B cell (primary cell): ENCODE results near the gene OR13G1. TPM values are rescaled to one million over a fixed set of nuclear protein-coding genes. Genes with fewer than 3 reads are reported as not detected.

Experiments used
- ATAC-seq: fragments of 200-7000 bp; cut with Tn5 transposase; one replicate; pipeline ENCODE4 v1.10.0; 2021; ENCODE audit warnings: low read depth, mild to moderate bottlenecking, moderate number of reproducible peaks, moderate library complexity
- CTCF ChIA-PET: fragments of 350-600 bp; sonication (Branson Sonifier 250); formaldehyde crosslinking; loops from one replicate; lab custom pipeline; 2021; ENCODE audit warnings: antibody characterized with exemption, inconsistent platforms; lab: Charles Lee
- POLR2A ChIA-PET: fragments of 350-600 bp; sonication (Branson Sonifier 250); formaldehyde crosslinking; loops from one replicate; lab custom pipeline; 2021; ENCODE audit warnings: antibody characterized with exemption; lab: Charles Lee
- DNase-seq: peaks from one replicate; pipeline ENCODE4 v3.0.0; 2013
- H2AFZ ChIP-seq: 2 replicates; pipeline ENCODE4 v1.6.1; 2012; ENCODE audit warnings: mild to moderate bottlenecking, low read depth, low read length; ENCODE audit not compliant: insufficient read depth, poor library complexity, severe bottlenecking
- H3K27ac ChIP-seq, 2 donors: 1 replicate in 1 of 2; 2 replicates in 1 of 2; pipeline ENCODE4 v1.5.1; 2012 to 2013; ENCODE audit warnings: low read length in 2 of 2, mild to moderate bottlenecking in 2 of 2, moderate library complexity in 1 of 2
- H3K27me3 ChIP-seq, 4 experiments: fragments of 200-600 bp in 1 of 4; sonication (generic) in 1 of 4; replicated peaks in 1 of 4; 1 replicate in 2 of 4; 2 replicates in 2 of 4; pipeline versions ENCODE4 v1.6.1 to v1.7.0; 2013 to 2016; ENCODE audit warnings: low read length in 3 of 4, mild to moderate bottlenecking in 2 of 4, mixed read lengths in 1 of 4, moderate library complexity in 1 of 4; ENCODE audit not compliant: insufficient read depth in 4 of 4, control insufficient read depth in 3 of 4; ENCODE audit errors: control extremely low read depth in 1 of 4
- H3K36me3 ChIP-seq, 2 experiments: replicated peaks in 1 of 2; 1 replicate in 1 of 2; 2 replicates in 1 of 2; pipeline versions ENCODE4 v1.6.1 to v1.7.1; 2013; ENCODE audit warnings: low read length in 1 of 2; ENCODE audit not compliant: insufficient read depth in 2 of 2, control insufficient read depth in 1 of 2; ENCODE audit errors: control extremely low read depth in 1 of 2, extremely low read depth in 1 of 2
- H3K4me1 ChIP-seq, 2 donors: fragments of 200-600 bp in 1 of 2; sonication (generic) in 1 of 2; 1 replicate in 1 of 2; 2 replicates in 1 of 2; pipeline versions ENCODE4 v1.5.1 to v1.6.1; 2013 to 2017; ENCODE audit warnings: low read length in 2 of 2; ENCODE audit not compliant: control insufficient read depth in 2 of 2, insufficient read depth in 2 of 2
- H3K4me2 ChIP-seq: replicated peaks from 2 replicates; pipeline ENCODE3; 2012; ENCODE audit warnings: mild to moderate bottlenecking, low read depth, low read length; ENCODE audit not compliant: poor library complexity, severe bottlenecking
- H3K4me3 ChIP-seq, 5 experiments: fragments of 200-600 bp in 1 of 5; sonication (generic) in 1 of 5; 1 replicate in 3 of 5; 2 replicates in 2 of 5; pipeline versions ENCODE4 v1.5.1 to v1.7.0; 2011 to 2016; ENCODE audit warnings: low read length in 4 of 5, mild to moderate bottlenecking in 4 of 5, low read depth in 2 of 5, control low read depth in 1 of 5, moderate library complexity in 1 of 5; ENCODE audit not compliant: insufficient read depth in 1 of 5; ENCODE audit errors: control extremely low read depth in 1 of 5, extremely low read depth in 1 of 5
- H3K79me2 ChIP-seq: fragments of 200-600 bp; sonication (generic); one replicate; pipeline ENCODE4 v1.6.0; 2016; ENCODE audit warnings: low read length; ENCODE audit not compliant: control insufficient read depth, insufficient read depth
- H3K9ac ChIP-seq: fragments of 200-600 bp; sonication (generic); 2 replicates; pipeline ENCODE4 v1.6.1; 2017; ENCODE audit warnings: mild to moderate bottlenecking, low read length, moderate library complexity
- H3K9me3 ChIP-seq, 3 donors: one replicate each; pipeline versions ENCODE4 v1.6.1 to v1.7.1; 2013; ENCODE audit warnings: low read length in 2 of 3; ENCODE audit not compliant: control insufficient read depth in 2 of 3, insufficient read depth in 1 of 3; ENCODE audit errors: control extremely low read depth in 1 of 3
- H4K20me1 ChIP-seq: 2 replicates; pipeline ENCODE4 v1.6.0; 2012; ENCODE audit warnings: mild to moderate bottlenecking, low read length; ENCODE audit not compliant: insufficient read depth, control insufficient read depth, poor library complexity, severe bottlenecking
- H3K27ac Mint-ChIP-seq: one replicate; pipeline ENCODE4 v1.8.0; 2021; ENCODE audit warnings: mixed read lengths
- H3K27me3 Mint-ChIP-seq: one replicate; pipeline ENCODE4 v1.8.0; 2021; ENCODE audit warnings: mixed read lengths
- H3K4me1 Mint-ChIP-seq: one replicate; pipeline ENCODE4 v1.8.0; 2021; ENCODE audit warnings: mixed read lengths
- H3K4me3 Mint-ChIP-seq: one replicate; pipeline ENCODE4 v1.8.0; 2021; ENCODE audit warnings: mixed read lengths
- H3K9me3 Mint-ChIP-seq: one replicate; pipeline ENCODE4 v1.8.0; 2022; ENCODE audit warnings: mixed read lengths; ENCODE audit not compliant: insufficient read depth
- CTCF ChIP-seq: fragments of 200-600 bp; IDR thresholded peaks from one replicate; pipeline ENCODE4 v1.8.0; 2022; ENCODE audit warnings: antibody characterized with exemption, mild to moderate bottlenecking
- EZH2 ChIP-seq: IDR thresholded peaks from 2 replicates; pipeline ENCODE4 v1.6.1; 2012; ENCODE audit warnings: borderline replicate concordance, low read depth, mild to moderate bottlenecking, moderate library complexity, low read length; ENCODE audit not compliant: insufficient read depth, poor library complexity, severe bottlenecking
- WGBS: methylation state at CpG from one replicate; pipeline ENCODE4 v1.1.5; 2013; ENCODE audit warnings: missing lambda C conversion rate; ENCODE audit not compliant: insufficient coverage; 5-methylcytosine and 5-hydroxymethylcytosine counted together
- intact Hi-C: fragments of 100-400 bp; cut with micrococcal nuclease; formaldehyde crosslinking; loops from one replicate; pipeline ENCODE4 v1.10.0; 2022
- polyA plus RNA-seq: library from polyadenylated mRNA; depleted of rRNA; stranded (reverse); fragments of >200 nt; gene quantifications from 2 replicates; pipeline ENCODE4 v1.2.3, GENCODE V29; 2012
- total RNA-seq, 2 donors: library from RNA; stranded (reverse); fragments of 120-200 nt in 1 of 2; gene quantifications; 1 replicate in 1 of 2; 2 replicates in 1 of 2; pipeline versions ENCODE4 v1.2.3 to v1.2.4, GENCODE V29; 2013 to 2022

The OR13G1 gene
- total and polyA plus RNA-seq, 2 donors (not counting 1 experiment from before 2014, with no cell fraction given): not detected

GRCh38 chr1:247638011-247638410 is 41.5 kb downstream of the OR13G1 start:
- intact Hi-C loops: no loop called here
- H3K27me3 ChIP-seq: peaks cover 0 to 16% (median 0%) of the 10 kb centered on the region in 4 experiments
- H3K4me2 ChIP-seq: no peak overlapping the region
- Mint-ChIP-seq H3K4me1 (peaks cover 2% of the 10 kb centered on the region), H3K27ac (no peak overlapping the region), H3K27me3 (peaks cover 43% of the 10 kb centered on the region), H3K4me3 (no peak overlapping the region), H3K9me3 (peaks cover 2% of the 10 kb centered on the region)
- peaks cover 0 to 8% (median 0%) of the 10 kb centered on the region in 3 donors for H3K9me3 ChIP-seq
- no peak for DNase-seq
- no peaks in the 10 kb centered on the region for H3K36me3 ChIP-seq
- H3K79me2 ChIP-seq: no peaks in the 10 kb centered on the region
- no peak overlapping the region for H2AFZ ChIP-seq
- TF ChIP-seq CTCF (no peak), EZH2 (no peak)
- ChIA-PET CTCF (no interaction called here), POLR2A (no interaction called here)
- no peak overlapping the region for H3K27ac ChIP-seq
- H3K4me1 ChIP-seq: no peaks in the 10 kb centered on the region
- no peak overlapping the region for H3K9ac ChIP-seq
- WGBS: 70% methylated on average over 2 of the region's 4 CpGs
- no peak for ATAC-seq
- no peaks in the 10 kb centered on the region for H4K20me1 ChIP-seq
- H3K4me3 ChIP-seq: no peak overlapping the region

- no peak overlapping the region for H3K9ac ChIP-seq
- Mint-ChIP-seq H3K4me1 (no peaks in the 10 kb centered on the region), H3K27ac (no peak overlapping the region), H3K27me3 (peaks cover 5% of the 10 kb centered on the region), H3K4me3 (no peak overlapping the region), H3K9me3 (no peaks in the 10 kb centered on the region)
- no peaks in the 10 kb centered on the region for H3K27me3 ChIP-seq
- no peak overlapping the region for H3K4me2 ChIP-seq
- no peak overlapping the region for H3K4me3 ChIP-seq
- no peak for DNase-seq
- no peaks in the 10 kb centered on the region for H4K20me1 ChIP-seq
- intact Hi-C loops: no loop called here
- WGBS: 49% methylated on average over 3 of the region's 3 CpGs
- no peaks in the 10 kb centered on the region for H3K4me1 ChIP-seq
- ChIA-PET POLR2A (no interaction called here), CTCF (no interaction called here)
- no peak for ATAC-seq
- TF ChIP-seq EZH2: no peak
- TF ChIP-seq CTCF: no peak
- H3K27ac ChIP-seq: no peak overlapping the region
- no peaks in the 10 kb centered on the region for H3K9me3 ChIP-seq
- no peaks in the 10 kb centered on the region for H3K36me3 ChIP-seq
- no peak overlapping the region for H2AFZ ChIP-seq
- H3K79me2 ChIP-seq: no peaks in the 10 kb centered on the region
These were observed 51.6 kb downstream of the OR13G1 start for GRCh38 chr1:247627951-247628350.

Other genes starting within 250 kb of the OR13G1 start
- gene OR2B11, start 221.6 kb downstream of the OR13G1 start, total RNA-seq: not detected in 2 replicates
- not detected in 2 replicates for gene OR2B11, start 221.6 kb downstream of the OR13G1 start, polyA plus RNA-seq
- not detected in 2 replicates for gene OR2C3, start 143.3 kb downstream of the OR13G1 start, total RNA-seq
- not detected in 2 replicates for gene OR2C3, start 143.3 kb downstream of the OR13G1 start, polyA plus RNA-seq
- not detected in 2 replicates for gene GCSAML, start 130.6 kb downstream of the OR13G1 start, total RNA-seq
- 0.04 TPM in 1 of 2 replicates, not detected in the other for gene GCSAML, start 130.6 kb downstream of the OR13G1 start, polyA plus RNA-seq
- gene OR2G2, start 91.4 kb downstream of the OR13G1 start, total RNA-seq: not detected in 2 replicates
- not detected in 2 replicates for gene OR2G2, start 91.4 kb downstream of the OR13G1 start, polyA plus RNA-seq
- not detected in 2 replicates for gene OR2G3, start 74.2 kb downstream of the OR13G1 start, total RNA-seq
- gene OR2G3, start 74.2 kb downstream of the OR13G1 start, polyA plus RNA-seq: not detected in 2 replicates
- gene OR6F1, start 36.9 kb upstream of the OR13G1 start, total RNA-seq: not detected in 2 replicates
- not detected in 2 replicates for gene OR6F1, start 36.9 kb upstream of the OR13G1 start, polyA plus RNA-seq
- gene OR14K1, start 58.9 kb upstream of the OR13G1 start, total RNA-seq: not detected in 2 replicates
- gene OR14K1, start 58.9 kb upstream of the OR13G1 start, polyA plus RNA-seq: not detected in 2 replicates
- not detected in 2 replicates for gene OR14A2, start 68.4 kb upstream of the OR13G1 start, total RNA-seq
- gene OR14A2, start 68.4 kb upstream of the OR13G1 start, polyA plus RNA-seq: not detected in 2 replicates
- not detected in 2 replicates for gene OR1C1, start 80.8 kb upstream of the OR13G1 start, total RNA-seq
- gene OR1C1, start 80.8 kb upstream of the OR13G1 start, polyA plus RNA-seq: not detected in 2 replicates
- not detected in 2 replicates for gene OR14A16, start 144.4 kb upstream of the OR13G1 start, total RNA-seq
- not detected in 2 replicates for gene OR14A16, start 144.4 kb upstream of the OR13G1 start, polyA plus RNA-seq
- gene OR11L1, start 162.2 kb upstream of the OR13G1 start, total RNA-seq: not detected in 2 replicates
- gene OR11L1, start 162.2 kb upstream of the OR13G1 start, polyA plus RNA-seq: not detected in 2 replicates
- gene TRIM58, start 177.4 kb upstream of the OR13G1 start, total RNA-seq: 0.68 and 0.84 TPM in 2 replicates
- gene TRIM58, start 177.4 kb upstream of the OR13G1 start, polyA plus RNA-seq: 1.5 and 1.6 TPM in 2 replicates
- 0.34 TPM in 1 of 2 replicates, not detected in the other for gene OR2W3, start 215.8 kb upstream of the OR13G1 start, total RNA-seq
- gene OR2W3, start 215.8 kb upstream of the OR13G1 start, polyA plus RNA-seq: 1.5 and 2.5 TPM in 2 replicates
- not detected in 2 replicates for gene OR2T8, start 240.5 kb upstream of the OR13G1 start, total RNA-seq
- gene OR2T8, start 240.5 kb upstream of the OR13G1 start, polyA plus RNA-seq: 0.67 TPM in 1 of 2 replicates, not detected in the other
- gene OR2AJ1, start 245.2 kb upstream of the OR13G1 start, total RNA-seq: not detected in 2 replicates
- not detected in 2 replicates for gene OR2AJ1, start 245.2 kb upstream of the OR13G1 start, polyA plus RNA-seq